Hematopoietic multipotent progenitor cell treated with erythropoietin and hydrocortisone succinate and interleukin-3 and kit ligand, for 4 days (in vitro differentiated cells): Measurements from ENCODE around the gene PLXDC2.

Experiments used
- DNase-seq: peaks from one replicate; pipeline ENCODE4 v3.0.0-alpha.2; 2015

Gene PLXDC2

DNA sequence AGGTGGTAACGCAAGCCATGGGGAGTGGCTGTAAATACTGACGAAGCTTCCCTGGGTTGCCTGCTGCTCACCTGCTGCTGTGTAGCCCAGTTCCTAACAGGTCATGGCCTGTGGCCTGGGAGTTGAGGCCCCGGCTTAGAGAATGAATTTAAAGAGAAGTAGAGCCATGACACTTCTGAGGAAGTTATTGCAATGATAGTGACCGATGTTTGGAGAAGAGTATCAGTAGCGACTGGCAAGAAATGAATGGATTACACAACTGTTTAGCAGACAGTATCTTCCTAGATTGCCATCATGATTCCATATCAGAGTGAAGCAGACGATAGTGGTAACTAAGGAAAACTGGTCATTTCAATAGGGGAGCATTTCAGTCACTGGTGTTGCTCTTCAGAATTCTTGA is 249.6 kb downstream of the PLXDC2 start:
- DNase-seq = peak; percentile 10

- no peak for DNase-seq
Measured at GRCh38 chr10:20073167-20073566, 256.9 kb downstream of the PLXDC2 start.

- no peak for DNase-seq
Measured at GRCh38 chr10:20075713-20076112, 259.5 kb downstream of the PLXDC2 start.

- DNase-seq = no peak
Measured at GRCh38 chr10:20084451-20084850, 268.2 kb downstream of the PLXDC2 start.

DNA sequence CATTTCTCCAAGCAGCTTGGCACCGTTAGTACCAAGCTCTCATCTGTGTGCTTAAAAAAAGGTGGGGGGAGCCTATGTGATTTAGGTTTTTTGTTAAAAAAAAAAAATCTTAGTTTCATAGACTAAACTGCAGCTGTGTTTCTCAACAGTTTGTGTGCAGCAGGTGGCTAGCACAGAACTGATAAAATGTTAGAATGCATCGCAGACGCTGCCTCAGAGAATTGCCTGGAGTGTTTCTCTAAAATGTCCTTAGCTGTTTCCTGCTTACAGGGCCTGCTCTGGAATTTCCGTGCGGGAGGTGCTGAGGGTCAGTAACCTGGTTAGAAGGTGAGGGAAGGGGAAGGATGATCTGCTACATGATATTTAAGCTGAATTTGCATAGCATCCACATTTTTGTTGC is 268.9 kb downstream of the PLXDC2 start:
- no peak for DNase-seq

DNA sequence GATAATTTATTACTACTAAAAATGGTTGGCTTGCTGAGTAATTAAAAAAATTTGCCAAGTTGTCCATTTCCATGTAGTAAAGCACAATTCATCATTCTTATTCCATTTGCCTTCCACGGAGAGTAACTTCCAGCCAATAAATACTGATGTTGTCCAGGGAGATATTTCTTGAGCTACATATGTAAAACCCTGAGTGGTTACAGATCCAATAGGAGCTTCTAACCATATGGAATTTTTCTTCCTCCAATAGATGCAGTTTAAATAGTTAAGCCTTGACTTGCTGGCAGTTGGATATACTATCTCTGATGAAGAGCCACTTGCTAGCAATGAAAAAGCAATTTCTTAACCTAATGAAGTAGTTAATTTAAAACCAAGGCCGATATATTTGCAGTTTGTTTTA is 271.1 kb downstream of the PLXDC2 start:
- DNase-seq = no peak

DNA sequence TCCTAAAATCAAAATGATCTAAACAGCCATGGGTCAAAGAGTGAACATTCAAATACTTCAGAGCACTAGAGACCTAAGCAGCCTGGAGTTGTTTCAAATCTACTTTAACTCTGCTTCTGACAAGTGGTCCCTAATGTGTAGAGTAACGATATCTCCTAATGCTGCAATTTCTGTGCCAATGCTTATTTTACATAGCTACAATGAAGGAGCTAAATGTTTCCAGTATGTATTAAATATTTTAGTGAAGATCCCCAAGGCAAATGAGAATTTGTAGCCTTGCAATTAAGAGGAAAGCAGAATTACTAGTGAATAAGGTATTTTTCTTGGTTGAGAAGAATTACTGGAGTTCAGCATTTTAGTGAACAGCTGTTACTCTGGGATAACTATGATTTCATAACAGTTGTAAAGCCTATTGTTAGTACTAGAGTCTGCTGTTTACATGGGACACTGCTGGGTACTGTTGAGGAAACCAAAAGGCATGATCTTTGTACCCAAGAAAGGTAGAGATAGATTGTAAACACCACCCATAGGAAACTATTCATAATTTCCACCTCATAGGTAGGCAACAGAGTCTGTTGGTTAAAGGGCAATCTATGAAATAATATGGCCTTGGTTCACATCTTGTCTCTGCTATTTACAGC is 271.9 kb downstream of the PLXDC2 start:
- no peak for DNase-seq

DNA sequence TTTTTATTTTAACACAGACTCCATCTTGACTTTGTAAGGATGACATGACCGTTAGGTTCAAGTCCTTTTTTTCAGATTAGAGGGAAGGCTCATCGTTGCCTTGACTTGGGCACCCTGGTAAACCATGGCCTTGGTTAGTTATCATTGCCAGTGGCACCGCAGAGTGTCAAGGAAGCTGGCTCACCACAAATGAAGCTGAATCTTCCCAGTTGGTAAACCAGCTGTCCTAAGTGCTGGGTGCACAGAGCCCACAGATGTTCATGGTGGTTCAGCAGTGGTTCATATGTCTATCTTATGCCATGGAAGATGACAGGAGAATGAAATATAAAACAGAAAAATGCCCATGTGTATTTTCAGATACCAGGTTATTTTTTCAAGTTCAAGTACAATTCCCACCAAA is 273.6 kb downstream of the PLXDC2 start:
- DNase-seq = peak; percentile 51

DNA sequence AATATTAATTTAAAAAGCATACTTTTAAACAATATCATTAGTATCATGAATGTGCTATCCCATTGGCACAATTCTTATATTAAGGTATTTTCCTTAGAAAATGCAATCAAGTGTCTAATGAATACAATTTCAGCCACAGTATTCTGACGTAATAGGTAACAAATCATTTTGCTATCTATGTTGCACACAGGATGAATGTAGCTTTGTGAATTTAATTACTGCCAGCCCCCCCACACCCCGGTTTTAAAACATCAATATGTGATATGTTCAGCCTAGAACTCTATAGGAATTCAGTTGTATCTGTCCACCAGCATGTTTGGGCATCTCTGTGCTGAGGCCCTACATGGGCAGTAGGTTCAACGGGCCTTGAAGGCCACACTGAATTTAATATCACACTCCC is 274.6 kb downstream of the PLXDC2 start:
- no peak for DNase-seq

DNA sequence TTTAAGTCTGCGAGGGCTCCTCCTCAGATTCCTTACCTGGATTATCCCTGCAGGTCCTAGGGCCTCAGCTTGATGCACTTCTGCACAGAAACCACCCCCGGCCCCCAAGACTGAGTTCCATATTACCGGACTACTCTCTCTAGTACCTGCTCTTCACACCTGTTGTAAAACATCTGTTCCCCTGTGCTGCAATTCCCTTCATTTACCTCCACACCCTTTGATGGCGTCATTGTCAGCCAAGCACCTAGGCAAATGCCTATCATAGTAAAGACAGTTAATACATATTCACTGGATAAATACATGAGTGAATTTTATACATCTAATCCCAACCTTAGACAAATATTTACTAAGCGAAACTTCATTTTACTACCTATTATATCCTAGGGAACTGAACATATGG is 275.5 kb downstream of the PLXDC2 start:
- no peak for DNase-seq

GRCh38 chr10:20093600-20093999 is 277.4 kb downstream of the PLXDC2 start:
- DNase-seq = no peak

- no peak for DNase-seq
Measured at GRCh38 chr10:20094226-20094976, 278.2 kb downstream of the PLXDC2 start.

DNA sequence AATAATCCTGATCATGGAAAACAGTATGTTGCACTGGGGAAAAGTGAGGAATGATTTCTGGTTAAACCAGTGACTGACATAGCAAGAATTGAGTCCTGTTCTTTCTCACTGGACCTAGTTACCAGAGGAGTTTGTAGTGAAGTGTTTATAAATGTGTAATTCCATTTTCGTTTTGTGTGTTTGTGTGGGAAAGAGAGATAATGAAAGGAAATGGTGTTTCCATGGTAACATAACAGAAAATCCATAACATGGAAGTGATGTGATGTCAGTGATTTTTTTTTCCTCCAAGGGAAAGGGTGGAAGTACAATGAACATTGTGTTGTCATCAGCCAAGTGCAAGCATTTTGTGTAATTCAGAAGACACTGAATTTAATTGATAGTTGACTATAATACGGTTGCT is 283.9 kb downstream of the PLXDC2 start:
- DNase-seq = peak; percentile 27

DNA sequence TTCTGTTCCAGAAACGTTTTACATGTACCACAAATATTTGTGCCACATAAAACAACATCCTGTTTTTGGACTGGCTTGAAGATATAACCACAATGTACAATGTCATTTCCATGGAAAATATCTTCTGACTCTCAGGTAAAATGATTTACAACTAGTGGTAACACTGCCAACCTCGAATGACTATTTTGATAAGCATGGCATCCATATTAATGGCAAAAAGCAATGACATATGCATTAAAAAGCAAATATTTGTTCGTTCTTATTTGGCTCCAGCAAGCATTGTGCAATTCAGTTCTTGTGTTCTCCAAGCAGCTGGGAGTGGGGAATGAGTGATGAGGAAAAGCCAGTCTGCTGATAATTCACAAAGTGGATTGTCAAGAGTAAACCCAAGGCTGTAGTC is 289.0 kb downstream of the PLXDC2 start:
- no peak for DNase-seq

DNA sequence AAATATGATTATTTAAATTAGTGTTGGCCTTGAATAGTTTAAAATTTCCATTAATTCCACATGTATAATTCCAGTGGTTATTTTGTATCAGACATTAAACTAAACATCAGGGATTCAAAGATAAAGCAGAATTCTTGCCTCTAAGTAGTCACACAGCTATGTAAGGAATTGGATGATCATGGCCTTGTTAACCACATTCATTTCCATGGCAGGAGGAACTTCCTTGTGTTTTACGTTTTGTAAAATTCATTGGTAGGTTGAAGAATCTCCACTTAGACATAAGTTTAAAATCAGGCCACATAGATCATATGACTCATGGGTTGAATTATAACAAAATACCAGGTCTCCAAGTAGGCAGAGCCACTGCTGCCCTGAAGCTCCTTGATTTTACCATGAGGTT is 289.7 kb downstream of the PLXDC2 start:
- no peak for DNase-seq

GRCh38 chr10:20108021-20108420 is 291.8 kb downstream of the PLXDC2 start:
- DNase-seq = no peak

DNA sequence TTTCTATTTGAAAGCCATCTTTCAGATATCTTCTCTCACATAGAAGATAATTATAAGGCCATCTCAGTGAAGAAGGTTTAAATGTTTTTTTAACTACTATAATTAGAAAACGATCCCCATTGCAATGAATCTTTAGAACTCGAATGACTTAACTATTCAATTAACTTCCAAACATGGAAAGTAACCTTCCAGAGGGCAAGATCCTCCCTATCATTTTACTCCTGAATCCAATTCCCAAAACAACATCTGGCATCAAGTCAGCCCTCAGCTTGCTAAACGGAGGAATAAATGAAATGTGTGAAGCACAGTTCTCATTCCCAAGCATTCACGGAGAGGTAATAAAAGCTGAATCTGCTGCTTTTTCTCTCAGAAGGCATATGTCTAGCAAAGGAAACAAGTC is 293.4 kb downstream of the PLXDC2 start:
- DNase-seq = no peak

DNA sequence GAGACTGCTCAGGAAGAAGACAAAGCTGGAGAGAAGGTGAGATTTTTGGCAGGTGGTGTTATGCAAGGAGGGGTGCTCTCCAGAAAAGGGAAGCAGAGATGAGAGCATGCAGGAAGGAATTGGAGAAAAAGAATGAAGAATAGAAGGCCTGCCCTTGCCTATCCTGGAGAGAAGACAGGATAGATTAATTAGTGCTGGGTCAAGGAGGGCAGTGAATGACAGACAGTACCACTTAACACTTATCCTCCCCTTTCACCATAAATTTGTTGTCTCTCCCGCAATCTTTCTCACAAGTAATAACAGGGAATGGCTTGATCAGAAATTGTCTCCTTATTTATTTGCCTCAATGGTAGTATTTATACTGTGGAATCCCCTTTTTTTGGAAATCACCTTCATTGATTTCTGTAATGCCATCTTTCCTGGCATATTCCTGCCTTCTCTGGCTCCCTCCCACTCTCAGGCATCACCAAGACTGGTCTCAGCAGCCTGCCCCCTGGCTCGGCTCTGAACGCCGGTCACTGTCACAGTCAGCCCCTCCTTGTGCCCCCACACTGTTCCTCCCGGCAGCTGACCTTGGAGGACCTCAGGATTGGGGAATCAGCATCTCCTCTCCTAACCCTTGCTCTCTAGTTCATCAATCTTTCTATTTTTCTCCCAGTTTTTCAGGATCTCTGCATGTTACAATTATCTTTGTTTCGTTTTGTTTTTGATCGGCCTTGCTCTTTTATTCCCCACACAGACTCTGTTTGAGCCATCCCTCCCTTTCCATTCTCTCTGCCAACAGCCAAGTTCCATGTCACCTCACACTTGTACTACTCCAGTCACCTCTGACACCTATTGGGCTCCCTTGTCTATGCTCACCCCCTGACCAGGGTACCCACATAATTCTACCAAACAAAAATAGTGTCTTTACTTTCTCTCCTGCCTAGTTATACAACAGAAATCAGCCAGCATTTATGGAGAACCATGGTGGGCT is 294.2 kb downstream of the PLXDC2 start:
- DNase-seq = no peak

- no peak for DNase-seq
Measured at GRCh38 chr10:20114179-20114578, 297.9 kb downstream of the PLXDC2 start.

GRCh38 chr10:20115894-20116293 is 299.7 kb downstream of the PLXDC2 start:
- DNase-seq = no peak

DNA sequence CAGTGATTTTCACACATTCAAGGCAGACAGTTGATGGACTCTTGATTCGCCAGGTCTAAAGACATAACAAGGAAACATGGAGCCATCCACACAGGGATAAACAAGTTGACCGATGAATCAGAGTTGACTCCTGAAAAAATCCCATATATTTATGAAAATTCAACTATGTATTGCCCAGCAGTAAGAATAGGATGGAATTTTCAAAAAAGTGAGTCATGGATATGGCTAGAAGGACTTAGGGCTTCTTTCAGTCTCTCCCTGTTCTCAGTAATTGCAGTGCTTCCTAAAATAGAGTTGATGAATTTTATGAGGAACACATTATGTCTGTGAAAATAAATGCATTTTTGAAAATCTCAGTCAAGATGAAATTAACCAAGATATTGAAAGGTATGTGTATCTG is 301.2 kb downstream of the PLXDC2 start:
- no peak for DNase-seq

DNA sequence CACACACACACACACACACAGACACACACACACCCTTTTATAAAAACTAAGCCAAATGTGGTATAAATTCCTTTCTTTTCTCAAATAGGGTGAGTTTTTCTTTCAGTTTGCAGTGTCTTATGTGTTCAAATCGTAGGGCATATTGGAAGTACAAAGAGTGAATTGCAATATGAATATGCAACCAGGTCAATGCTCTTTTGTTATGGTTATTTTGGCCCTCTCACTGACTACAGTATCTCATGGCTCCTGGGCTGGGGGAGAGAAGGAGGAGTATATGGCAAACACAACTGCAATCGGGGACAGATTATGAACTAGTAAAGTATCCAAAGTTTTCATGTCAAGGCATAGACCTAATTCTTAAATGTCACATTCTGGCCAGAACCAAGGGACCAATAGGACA is 301.9 kb downstream of the PLXDC2 start:
- DNase-seq = no peak

GRCh38 chr10:20128811-20129210 is 312.6 kb downstream of the PLXDC2 start:
- DNase-seq = no peak

GRCh38 chr10:20132816-20133215 is 316.6 kb downstream of the PLXDC2 start:
- peak; percentile 72 for DNase-seq
